Superior temporal gyrus (tissue), 1 donor: Measurements from ENCODE around the gene AQR.
"Not testable (repeated sequence)": the region's sequence is repeated elsewhere in the genome, so short reads cannot be mapped to it uniquely, and the experiment has no call there.

Experiments
- DNase-seq: peaks from one replicate; pipeline ENCODE4 v3.0.0-alpha.2; 2016; ENCODE audit errors: extremely low spot score

Gene AQR

GRCh38 chr15:34969340-34970097 lies at the start of gene AQR:
Gene AQR (minus strand): TSS chr15:34969742. CDS start chr15:34969613, 129 bp downstream.
- peak; percentile 98 for DNase-seq

GRCh38 chr15:35014241-35014640 lies 44.7 kb upstream of the AQR start:
- no peak for DNase-seq

GRCh38 chr15:35013370-35013769 lies 43.8 kb upstream of the AQR start:
- DNase-seq, result no peak

GRCh38 chr15:35007397-35007796 lies 37.9 kb upstream of the AQR start:
- DNase-seq, result no peak

GRCh38 chr15:35005933-35006332 lies 36.4 kb upstream of the AQR start:
- no peak for DNase-seq

- DNase-seq, result no peak
These were observed 34.4 kb upstream of the AQR start for GRCh38 chr15:35003928-35004327.

GRCh38 chr15:35000511-35000910 lies 31.0 kb upstream of the AQR start:
- no peak for DNase-seq

- DNase-seq, result no peak
These were observed 30.4 kb upstream of the AQR start for GRCh38 chr15:34999906-35000305.

GRCh38 chr15:34994925-34995324 lies 25.4 kb upstream of the AQR start:
- no peak for DNase-seq

- DNase-seq, result no peak
These were observed 24.3 kb upstream of the AQR start for GRCh38 chr15:34993877-34994276.

GRCh38 chr15:34993412-34993811 lies 23.9 kb upstream of the AQR start:
- DNase-seq, result no peak

GRCh38 chr15:34988027-34988902 lies 18.7 kb upstream of the AQR start, which contains the start of gene ZNF770:
Gene ZNF770 (minus strand): TSS chr15:34988287. CDS start chr15:34983434, 4,853 bp downstream.
- peak; percentile 82 for DNase-seq

GRCh38 chr15:34987609-34988026 lies 18.1 kb upstream of the AQR start:
- DNase-seq, result no peak

GRCh38 chr15:34986771-34987480 lies 17.4 kb upstream of the AQR start:
- DNase-seq, result no peak

- no peak for DNase-seq
These were observed 16.8 kb upstream of the AQR start for GRCh38 chr15:34986326-34986725.

- DNase-seq, result no peak
These were observed 15.5 kb upstream of the AQR start for GRCh38 chr15:34984889-34985630.

- DNase-seq, result peak; percentile 20
These were observed 7.2 kb upstream of the AQR start for GRCh38 chr15:34976743-34977142.

- no peak for DNase-seq
These were observed 6.5 kb upstream of the AQR start for GRCh38 chr15:34976073-34976472.

- no peak for DNase-seq
These were observed 4.0 kb upstream of the AQR start for GRCh38 chr15:34973512-34973911.

- DNase-seq, result not testable (repeated sequence)
These were observed 629 bp upstream of the AQR start for GRCh38 chr15:34970098-34970643.

- DNase-seq, result no peak
These were observed 5.3 kb downstream of the AQR start for GRCh38 chr15:34964277-34964676.
